Activated CD4-positive, alpha-beta memory T cell treated with anti-CD3 and anti-CD28 coated beads for 36 hours (primary cell): ENCODE data around the gene HAGH. TPM values are rescaled to one million over a fixed set of nuclear protein-coding genes. Genes with fewer than 3 reads are reported as not detected.

Experiments used
- CTCF ChIA-PET: fragments of 350-600 bp; sonication (Branson Sonifier 250); formaldehyde crosslinking; loops from one replicate; lab custom pipeline; 2021; ENCODE audit warnings: antibody characterized with exemption, inconsistent platforms; lab: Charles Lee
- POLR2A ChIA-PET: fragments of 350-600 bp; sonication (Branson Sonifier 250); formaldehyde crosslinking; loops from one replicate; lab custom pipeline; 2021; ENCODE audit warnings: antibody characterized with exemption; lab: Charles Lee
- DNase-seq: peaks from one replicate; pipeline ENCODE4 v3.0.0-alpha.2; 2020
- H3K27ac Mint-ChIP-seq: one replicate; pipeline ENCODE4 v1.8.0; 2021; ENCODE audit warnings: mixed read lengths
- H3K27me3 Mint-ChIP-seq: one replicate; pipeline ENCODE4 v1.8.0; 2021; ENCODE audit warnings: mixed read lengths
- H3K36me3 Mint-ChIP-seq: one replicate; pipeline ENCODE4 v1.8.0; 2021; ENCODE audit warnings: mixed read lengths
- H3K4me1 Mint-ChIP-seq: one replicate; pipeline ENCODE4 v1.8.0; 2021; ENCODE audit warnings: low read depth, mixed read lengths
- H3K4me3 Mint-ChIP-seq: one replicate; pipeline ENCODE4 v1.8.0; 2021; ENCODE audit warnings: mild to moderate bottlenecking, mixed read lengths
- H3K9me3 Mint-ChIP-seq: one replicate; pipeline ENCODE4 v1.8.0; 2021; ENCODE audit warnings: mixed read lengths
- intact Hi-C: fragments of 100-400 bp; cut with micrococcal nuclease; formaldehyde crosslinking; loops from one replicate; pipeline ENCODE4 v1.15.1; 2023
- total RNA-seq, 2 experiments: library from RNA; stranded (reverse); gene quantifications; one replicate each; pipeline ENCODE4 v1.2.3, GENCODE V29; 2021

The HAGH gene
- total RNA-seq, 2 experiments from 2014 or later: 45.1 to 46.2 TPM

- intact Hi-C loops: no loop called here
- H3K36me3 Mint-ChIP-seq: no peaks in the 10 kb centered on the region
- ChIA-PET CTCF (interaction anchor here (3.1 kb wide), 1 partner anchor 71 kb away, joined by 12 read pairs; no protein-coding TSS in a partner anchor), POLR2A (no interaction called here)
- peaks cover 23% of the 10 kb centered on the region for H3K27me3 Mint-ChIP-seq
- H3K9me3 Mint-ChIP-seq: no peaks in the 10 kb centered on the region
- no peak overlapping the region for H3K27ac Mint-ChIP-seq
- H3K4me3 Mint-ChIP-seq: no peak overlapping the region
- H3K4me1 Mint-ChIP-seq: peaks cover 21% of the 10 kb centered on the region
- no peak for DNase-seq
These were observed 31.7 kb upstream of the HAGH start for GRCh38 chr16:1858189-1858865.

GRCh38 chr16:1857433-1858097 is 30.9 kb upstream of the HAGH start:
- Mint-ChIP-seq H3K27ac (no peak overlapping the region), H3K27me3 (peaks cover 23% of the 10 kb centered on the region), H3K4me1 (peaks cover 21% of the 10 kb centered on the region), H3K36me3 (no peaks in the 10 kb centered on the region), H3K4me3 (no peak overlapping the region), H3K9me3 (no peaks in the 10 kb centered on the region)
- DNase-seq: no peak
- ChIA-PET CTCF (interaction anchor here (0.7 to 3.1 kb wide), 2 partner anchors 26 to 71 kb away, joined by 3 to 12 read pairs; no protein-coding TSS in a partner anchor), POLR2A (no interaction called here)
- intact Hi-C loops: no loop called here

- no peak for DNase-seq
- no peaks in the 10 kb centered on the region for H3K9me3 Mint-ChIP-seq
- H3K4me3 Mint-ChIP-seq: no peak overlapping the region
- H3K27ac Mint-ChIP-seq: no peak overlapping the region
- no peaks in the 10 kb centered on the region for H3K36me3 Mint-ChIP-seq
- CTCF ChIA-PET: interaction anchor here (1.4 kb wide), 1 partner anchor 13 kb away, joined by 4 read pairs; no protein-coding TSS in a partner anchor
- POLR2A ChIA-PET: no interaction called here
- peaks cover 17% of the 10 kb centered on the region for H3K4me1 Mint-ChIP-seq
- H3K27me3 Mint-ChIP-seq: no peaks in the 10 kb centered on the region
- intact Hi-C loops: no loop called here
These were observed 25.2 kb upstream of the HAGH start for GRCh38 chr16:1851793-1852192.

DNA sequence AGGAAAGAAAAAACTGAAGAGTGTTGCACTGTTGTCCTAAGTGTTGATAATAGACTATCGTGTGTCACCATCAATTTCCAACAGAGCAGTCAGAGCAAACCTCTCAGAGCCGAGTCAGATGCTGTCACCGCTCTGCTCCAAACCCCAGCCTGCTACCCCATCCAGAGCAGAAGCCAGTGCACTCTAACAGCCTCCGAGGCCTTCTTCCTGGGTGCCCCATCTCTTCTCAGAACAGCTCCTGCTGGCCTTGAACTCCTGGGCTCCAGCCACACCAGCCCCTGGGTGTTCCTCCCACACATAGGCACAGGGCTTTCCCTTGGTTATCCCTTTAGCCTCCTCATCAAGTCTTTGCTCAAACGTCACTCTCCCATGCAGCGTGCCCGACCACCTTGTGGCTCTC is 24.4 kb upstream of the HAGH start:
- no peak for DNase-seq
- H3K4me1 Mint-ChIP-seq: peaks cover 17% of the 10 kb centered on the region
- intact Hi-C loops: no loop called here
- H3K27me3 Mint-ChIP-seq: no peaks in the 10 kb centered on the region
- ChIA-PET POLR2A (no interaction called here), CTCF (no interaction called here)
- H3K36me3 Mint-ChIP-seq: no peaks in the 10 kb centered on the region
- no peak overlapping the region for H3K27ac Mint-ChIP-seq
- no peaks in the 10 kb centered on the region for H3K9me3 Mint-ChIP-seq
- no peak overlapping the region for H3K4me3 Mint-ChIP-seq

GRCh38 chr16:1846416-1846815 is 19.8 kb upstream of the HAGH start:
- no peak for DNase-seq
- Mint-ChIP-seq H3K4me3 (no peak overlapping the region), H3K9me3 (no peaks in the 10 kb centered on the region), H3K4me1 (no peaks in the 10 kb centered on the region), H3K27ac (no peak overlapping the region), H3K36me3 (no peaks in the 10 kb centered on the region), H3K27me3 (peaks cover 3% of the 10 kb centered on the region)
- intact Hi-C loops: no loop called here
- ChIA-PET CTCF (no interaction called here), POLR2A (no interaction called here)

DNA sequence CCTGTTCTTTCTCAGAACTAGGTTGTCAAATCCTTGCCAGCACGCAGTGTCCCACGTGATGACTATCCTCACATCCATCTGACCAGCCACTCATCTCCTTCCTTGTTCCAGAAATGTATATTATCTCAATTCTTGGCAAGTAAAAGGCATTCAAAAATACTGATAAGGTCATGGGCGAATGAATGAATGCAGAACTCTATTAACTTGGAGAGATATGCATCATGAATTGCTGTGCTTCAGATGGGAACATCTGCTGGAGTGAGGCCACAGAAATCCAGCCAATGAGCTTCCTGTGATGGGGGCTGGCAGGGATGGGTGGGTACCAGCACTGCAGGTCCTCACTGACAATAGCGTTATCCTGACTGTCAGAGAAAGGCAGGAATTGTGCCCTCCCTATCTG is 19.4 kb upstream of the HAGH start:
- DNase-seq: no peak
- H3K4me3 Mint-ChIP-seq: no peak overlapping the region
- CTCF ChIA-PET: no interaction called here
- no peak overlapping the region for H3K27ac Mint-ChIP-seq
- intact Hi-C loops: no loop called here
- POLR2A ChIA-PET: no interaction called here
- no peaks in the 10 kb centered on the region for H3K9me3 Mint-ChIP-seq
- peaks cover 3% of the 10 kb centered on the region for H3K27me3 Mint-ChIP-seq
- H3K36me3 Mint-ChIP-seq: no peaks in the 10 kb centered on the region
- no peaks in the 10 kb centered on the region for H3K4me1 Mint-ChIP-seq

DNA sequence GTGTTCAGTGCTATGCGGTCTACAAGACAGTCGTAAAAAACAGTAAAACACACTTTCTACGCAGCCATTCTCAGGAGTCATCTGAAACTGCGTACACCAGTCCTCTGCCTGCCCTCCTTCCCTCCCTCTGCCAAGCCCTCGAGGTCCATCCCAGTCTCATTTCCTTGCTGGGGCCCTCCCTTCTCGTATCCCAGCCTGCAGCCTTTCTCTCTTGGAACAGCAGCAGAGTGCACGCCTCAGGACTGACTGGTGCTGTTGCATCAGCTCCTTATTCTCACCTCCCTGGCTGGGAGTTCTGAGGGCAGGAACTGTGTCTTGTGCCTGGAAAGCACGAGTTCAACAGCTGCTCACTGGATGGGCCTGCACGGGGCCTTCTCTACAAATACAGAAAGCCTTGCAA is 12.9 kb upstream of the HAGH start:
- no peaks in the 10 kb centered on the region for H3K4me1 Mint-ChIP-seq
- no peak overlapping the region for H3K4me3 Mint-ChIP-seq
- ChIA-PET CTCF (no interaction called here), POLR2A (no interaction called here)
- intact Hi-C loops: no loop called here
- no peak for DNase-seq
- no peaks in the 10 kb centered on the region for H3K36me3 Mint-ChIP-seq
- H3K9me3 Mint-ChIP-seq: no peaks in the 10 kb centered on the region
- H3K27me3 Mint-ChIP-seq: no peaks in the 10 kb centered on the region
- no peak overlapping the region for H3K27ac Mint-ChIP-seq

DNA sequence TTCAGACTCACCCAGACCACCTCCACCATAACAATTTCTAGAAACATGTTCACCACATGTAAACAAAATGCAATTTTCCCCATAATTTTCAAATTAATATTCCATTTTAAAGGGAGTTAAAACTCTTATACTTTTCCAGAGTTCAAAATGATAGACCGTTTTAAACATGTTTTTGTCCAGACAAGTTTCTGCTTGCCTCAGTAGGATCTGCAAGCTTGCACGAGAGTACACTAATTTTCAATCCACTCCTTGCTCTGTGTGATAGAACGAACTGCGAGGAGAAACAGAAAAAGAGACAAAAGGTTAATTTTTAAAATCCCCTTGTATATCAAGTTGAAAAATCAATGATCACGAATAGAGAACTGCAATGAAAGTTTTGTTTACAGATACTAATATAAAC is 7.5 kb upstream of the HAGH start:
- CTCF ChIA-PET: no interaction called here
- Mint-ChIP-seq H3K27me3 (no peaks in the 10 kb centered on the region), H3K9me3 (no peaks in the 10 kb centered on the region), H3K36me3 (no peaks in the 10 kb centered on the region), H3K4me1 (peaks cover 7% of the 10 kb centered on the region), H3K4me3 (no peak overlapping the region), H3K27ac (no peak overlapping the region)
- DNase-seq: no peak
- intact Hi-C loops: no loop called here
- POLR2A ChIA-PET: no interaction called here

GRCh38 chr16:1832838-1833454 is 6.3 kb upstream of the HAGH start:
- H3K36me3 Mint-ChIP-seq: no peaks in the 10 kb centered on the region
- H3K4me3 Mint-ChIP-seq: no peak overlapping the region
- H3K27me3 Mint-ChIP-seq: no peaks in the 10 kb centered on the region
- intact Hi-C loops: no loop called here
- POLR2A ChIA-PET: no interaction called here
- H3K4me1 Mint-ChIP-seq: peaks cover 16% of the 10 kb centered on the region
- DNase-seq: no peak
- no peak overlapping the region for H3K27ac Mint-ChIP-seq
- CTCF ChIA-PET: no interaction called here
- H3K9me3 Mint-ChIP-seq: no peaks in the 10 kb centered on the region

DNA sequence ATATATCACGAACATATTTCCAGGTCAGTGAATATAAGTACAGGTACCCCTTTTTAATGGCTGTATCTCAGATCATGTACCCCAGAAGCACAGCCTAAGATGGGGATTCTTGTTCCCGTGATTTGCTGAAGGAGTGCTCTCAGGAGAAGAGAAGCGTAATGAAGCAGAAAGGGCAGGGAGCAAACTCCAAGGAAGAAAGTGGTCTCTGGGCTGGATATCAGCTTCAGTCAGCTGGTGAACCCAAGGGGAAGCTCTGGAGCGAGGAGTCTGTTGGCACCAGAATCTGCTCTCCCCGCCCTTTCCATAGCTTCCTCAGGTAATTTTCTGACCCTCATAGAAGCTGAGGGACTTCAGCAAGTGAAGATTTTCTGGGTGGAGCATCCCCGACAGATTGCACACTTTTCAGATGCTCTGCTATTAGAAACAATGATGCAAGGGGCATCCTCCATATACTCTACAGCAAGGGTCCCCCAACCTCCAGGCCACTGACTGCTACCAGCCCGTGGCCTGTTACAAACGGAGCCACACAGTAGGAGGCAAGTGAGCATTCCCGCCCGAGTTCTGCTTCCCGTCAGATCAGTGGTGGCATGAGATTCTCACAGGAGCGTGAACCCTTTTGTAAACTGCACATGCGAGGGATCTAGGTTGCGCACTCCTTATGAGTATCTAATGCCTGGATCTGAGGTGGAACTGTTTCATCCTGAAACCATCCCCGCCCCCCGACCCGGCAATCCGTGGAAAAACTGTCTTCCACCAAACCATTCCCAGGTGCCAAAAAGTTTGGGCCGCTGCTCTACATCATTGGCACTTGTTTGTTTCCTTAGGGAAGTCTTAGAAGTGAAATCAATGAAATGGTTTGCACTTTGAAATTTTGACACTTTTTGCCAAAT is 4.8 kb upstream of the HAGH start:
- no peak for DNase-seq
- H3K4me3 Mint-ChIP-seq: no peak overlapping the region
- intact Hi-C loops: no loop called here
- peaks cover 22% of the 10 kb centered on the region for H3K4me1 Mint-ChIP-seq
- H3K27ac Mint-ChIP-seq: no peak overlapping the region
- ChIA-PET CTCF (interaction anchor here (1.6 kb wide), 1 partner anchor 191 kb away, joined by 3 read pairs; no protein-coding TSS in a partner anchor), POLR2A (no interaction called here)
- H3K27me3 Mint-ChIP-seq: no peaks in the 10 kb centered on the region
- H3K9me3 Mint-ChIP-seq: no peaks in the 10 kb centered on the region
- no peaks in the 10 kb centered on the region for H3K36me3 Mint-ChIP-seq

- H3K36me3 Mint-ChIP-seq: no peaks in the 10 kb centered on the region
- peaks cover 28% of the 10 kb centered on the region for H3K4me1 Mint-ChIP-seq
- H3K9me3 Mint-ChIP-seq: no peaks in the 10 kb centered on the region
- H3K4me3 Mint-ChIP-seq: no peak overlapping the region
- no peak for DNase-seq
- H3K27ac Mint-ChIP-seq: no peak overlapping the region
- POLR2A ChIA-PET: no interaction called here
- intact Hi-C loops: no loop called here
- CTCF ChIA-PET: interaction anchor here (1.6 kb wide), 1 partner anchor 192 kb away, joined by 3 read pairs; no protein-coding TSS in a partner anchor
- H3K27me3 Mint-ChIP-seq: no peaks in the 10 kb centered on the region
These were observed 3.6 kb upstream of the HAGH start for GRCh38 chr16:1830213-1830612.
